Esophagus muscularis mucosa (tissue), 4 donors: ENCODE data around the gene ATP1A4. TPM values are rescaled to one million over a fixed set of nuclear protein-coding genes. Genes with fewer than 3 reads are reported as not detected.

ENCODE experiments used
- DNase-seq: peaks from one replicate; pipeline ENCODE4 v3.0.0-alpha.2; 2017; ENCODE audit errors: extremely low spot score
- H3K27ac ChIP-seq, 4 donors: fragments of 200-600 bp; sonication (generic); replicated peaks in 1 of 4; 1 replicate in 3 of 4; 2 replicates in 1 of 4; pipeline ENCODE4 v1.5.1; 2016 to 2019; ENCODE audit warnings: mild to moderate bottlenecking in 1 of 4
- H3K27me3 ChIP-seq, 4 donors: fragments of 200-600 bp; sonication (generic); one replicate each; pipeline versions ENCODE4 v1.5.1 to v1.6.0; 2016 to 2019
- H3K36me3 ChIP-seq, 4 donors: fragments of 200-600 bp; sonication (generic); one replicate each; pipeline ENCODE4 v1.5.1; 2016 to 2019
- H3K4me1 ChIP-seq, 4 donors: fragments of 200-600 bp; sonication (generic); one replicate each; pipeline ENCODE4 v1.5.1; 2016 to 2019
- H3K4me3 ChIP-seq, 4 donors: fragments of 200-600 bp; sonication (generic); 1 replicate in 2 of 4; 2 replicates in 2 of 4; pipeline ENCODE4 v1.5.1; 2016 to 2019; ENCODE audit warnings: mild to moderate bottlenecking in 4 of 4, moderate library complexity in 1 of 4
- H3K9me3 ChIP-seq, 4 donors: fragments of 200-600 bp; sonication (generic); 1 replicate in 3 of 4; 2 replicates in 1 of 4; pipeline ENCODE4 v1.5.1; 2016 to 2019
- CTCF ChIP-seq, 3 experiments: fragments of 200-600 bp in 2 of 3; fragments of 450-650 bp in 1 of 3; sonication (generic) in 2 of 3; IDR thresholded peaks; one replicate each; pipeline ENCODE4 v1.5.1; 2017 to 2019; ENCODE audit warnings: antibody characterized with exemption in 3 of 3, mild to moderate bottlenecking in 2 of 3, moderate library complexity in 1 of 3
- EP300 ChIP-seq: sonication (generic); formaldehyde crosslinking; IDR thresholded peaks from one replicate; pipeline ENCODE4 v1.6.1; 2017; ENCODE audit warnings: antibody characterized with exemption
- POLR2A ChIP-seq: fragments of 450-650 bp; IDR thresholded peaks from one replicate; pipeline ENCODE4 v1.6.1; 2017; ENCODE audit warnings: antibody characterized with exemption, moderate library complexity, mild to moderate bottlenecking, low read depth
- POLR2AphosphoS5 ChIP-seq, 2 donors: sonication (generic); formaldehyde crosslinking; IDR thresholded peaks; one replicate each; pipeline ENCODE4 v1.6.1; 2017; ENCODE audit warnings: antibody characterized with exemption in 2 of 2
- WGBS: methylation state at CpG from one replicate; pipeline ENCODE4 v1.1.5; 2018; 5-methylcytosine and 5-hydroxymethylcytosine counted together
- intact Hi-C: fragments of 100-400 bp; cut with DNase I; formaldehyde crosslinking; loops from one replicate; pipeline ENCODE4 v1.15.1; 2023
- total RNA-seq, 4 donors: library from RNA; depleted of rRNA; stranded (reverse); fragments of >200 nt; gene quantifications; one replicate each; pipeline versions ENCODE4 v1.1.0 to v1.2.1, GENCODE V29; 2016

The ATP1A4 gene
- total RNA-seq, 4 donors from 2014 or later: 0.17 to 2.1 (median 0.98) TPM; not detected in 1

GRCh38 chr1:160128636-160129035, 22.8 kb upstream of the ATP1A4 start:
- 90% methylated on average over 18 of the region's 18 CpGs for WGBS
- Histone ChIP-seq H3K27ac (peak overlapping the region; percentile 83 to 87 (median 85)), H3K27me3 (no peaks in the 10 kb centered on the region), H3K9me3 (no peaks in the 10 kb centered on the region), H3K4me1 (peaks cover 70 to 98% (median 86%) of the 10 kb centered on the region in 4 donors), H3K36me3 (peaks cover 34 to 77% (median 71%) of the 10 kb centered on the region in 4 donors), H3K4me3 (no peak overlapping the region)
- no peak for TF ChIP-seq CTCF (IDR thresholded peaks at IDR 0.05)
- TF ChIP-seq POLR2AphosphoS5 (IDR thresholded peaks at IDR 0.05): no peak
- no peak for TF ChIP-seq EP300
- TF ChIP-seq POLR2A: no peak
- intact Hi-C loops: no loop called here
- DNase-seq: no peak

GRCh38 chr1:160129046-160129445, 22.4 kb upstream of the ATP1A4 start:
- Histone ChIP-seq H3K9me3 (no peaks in the 10 kb centered on the region), H3K36me3 (peaks cover 34 to 79% (median 71%) of the 10 kb centered on the region in 4 donors), H3K4me3 (no peak overlapping the region), H3K27ac (peak overlapping the region; percentile 83 to 87 (median 85)), H3K4me1 (peaks cover 66 to 94% (median 82%) of the 10 kb centered on the region in 4 donors), H3K27me3 (no peaks in the 10 kb centered on the region)
- TF ChIP-seq POLR2A (no peak), EP300 (no peak), CTCF (IDR thresholded peaks at IDR 0.05) (no peak), POLR2AphosphoS5 (IDR thresholded peaks at IDR 0.05) (no peak)
- intact Hi-C loops: no loop called here
- DNase-seq: no peak
- WGBS: 93% methylated on average over 3 of the region's 5 CpGs

- TF ChIP-seq POLR2AphosphoS5 (IDR thresholded peaks at IDR 0.05): no peak
- no peak for TF ChIP-seq POLR2A
- no peak for TF ChIP-seq EP300
- no peak for TF ChIP-seq CTCF (IDR thresholded peaks at IDR 0.05)
- Histone ChIP-seq H3K36me3 (peaks cover 35 to 79% (median 71%) of the 10 kb centered on the region in 4 donors), H3K27me3 (no peaks in the 10 kb centered on the region), H3K4me1 (peaks cover 61 to 92% (median 77%) of the 10 kb centered on the region in 4 donors), H3K4me3 (no peak overlapping the region), H3K27ac (peak overlapping the region; percentile 83 to 87 (median 85)), H3K9me3 (no peaks in the 10 kb centered on the region)
- WGBS: 72% methylated on average over 3 of the region's 3 CpGs
- no peak for DNase-seq
- intact Hi-C loops: no loop called here
These were observed 21.8 kb upstream of the ATP1A4 start for GRCh38 chr1:160129558-160129957.

GRCh38 chr1:160129966-160130365, 21.4 kb upstream of the ATP1A4 start:
- H3K27me3 ChIP-seq: no peaks in the 10 kb centered on the region
- TF ChIP-seq CTCF (IDR thresholded peaks at IDR 0.05): no peak
- no peak for TF ChIP-seq EP300
- TF ChIP-seq POLR2A: no peak
- no peak for TF ChIP-seq POLR2AphosphoS5 (IDR thresholded peaks at IDR 0.05)
- 89% methylated on average over 8 of the region's 11 CpGs for WGBS
- no peak for DNase-seq
- H3K9me3 ChIP-seq: no peaks in the 10 kb centered on the region
- peaks cover 56 to 92% (median 74%) of the 10 kb centered on the region in 4 donors for H3K4me1 ChIP-seq
- H3K36me3 ChIP-seq: peaks cover 39 to 81% (median 73%) of the 10 kb centered on the region in 4 donors
- intact Hi-C loops: no loop called here
- H3K27ac ChIP-seq: peak overlapping the region; percentile 83 to 87 (median 85)
- no peak overlapping the region for H3K4me3 ChIP-seq

GRCh38 chr1:160130486-160130885, 20.9 kb upstream of the ATP1A4 start:
- Histone ChIP-seq H3K4me1 (peaks cover 51 to 90% (median 69%) of the 10 kb centered on the region in 4 donors), H3K9me3 (no peaks in the 10 kb centered on the region), H3K4me3 (no peak overlapping the region), H3K27me3 (no peaks in the 10 kb centered on the region), H3K36me3 (peaks cover 42 to 83% (median 72%) of the 10 kb centered on the region in 4 donors), H3K27ac (peak overlapping the region; percentile 83 to 87 (median 85))
- 94% methylated on average over 5 of the region's 5 CpGs for WGBS
- no peak for DNase-seq
- intact Hi-C loops: no loop called here
- TF ChIP-seq POLR2A (no peak), POLR2AphosphoS5 (IDR thresholded peaks at IDR 0.05) (no peak), EP300 (no peak), CTCF (IDR thresholded peaks at IDR 0.05) (no peak)
